Measurements from ENCODE around the gene HIRA.

Gene HIRA

GRCh38 chr22:19303785-19304184 is 127.7 kb downstream of the HIRA start:
- Histone ChIP-seq H3K36me3 (replicated peaks; ENCODE audit: low read depth, low read length) (no peaks in the 10 kb centered on the region), H3K79me2 (ENCODE audit: low read length) (no peaks in the 10 kb centered on the region)

DNA sequence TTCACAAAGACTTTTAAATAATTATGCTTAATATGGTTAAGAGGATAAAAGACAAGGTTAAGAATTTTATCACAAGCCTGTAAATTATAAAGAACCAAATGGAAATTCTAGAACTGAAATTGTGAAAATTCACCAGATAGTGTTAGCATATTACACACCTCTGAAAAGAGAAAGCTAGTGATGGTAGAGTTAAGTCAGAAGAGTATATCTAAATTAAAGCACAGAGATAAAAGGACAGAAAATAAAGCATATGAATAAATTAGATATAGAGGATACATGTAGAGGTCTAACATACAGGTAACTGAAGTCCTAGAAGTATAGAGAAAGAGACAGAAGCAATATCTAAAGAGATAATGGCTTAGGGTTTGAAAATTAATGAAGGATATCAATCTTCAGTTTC is 135.8 kb downstream of the HIRA start:
- Histone ChIP-seq H3K9me3 (ENCODE audit: insufficient read depth, low read length) (no peaks in the 10 kb centered on the region), H2AFZ (ENCODE audit: low read depth, low read length) (no peak overlapping the region), H3K36me3 (replicated peaks; ENCODE audit: low read depth, low read length) (no peaks in the 10 kb centered on the region), H3K4me3 (ENCODE audit: low read length) (no peak overlapping the region), H3K4me1 (ENCODE audit: low read length) (peaks cover 10% of the 10 kb centered on the region), H3K27me3 (ENCODE audit: low read depth, low read length) (peaks cover 4% of the 10 kb centered on the region), H3K79me2 (ENCODE audit: low read length) (no peaks in the 10 kb centered on the region), H4K20me1 (ENCODE audit: insufficient read depth, low read length) (no peaks in the 10 kb centered on the region), H3K4me2 (ENCODE audit: low read length) (no peak overlapping the region), H3K27ac (ENCODE audit: low read length) (no peak overlapping the region), H3K9ac (ENCODE audit: low read length) (no peak overlapping the region)
- TF ChIP-seq EZH2phosphoT487 (IDR thresholded peaks at IDR 0.05; ENCODE audit: low read depth) (no peak), CTCF (IDR thresholded peaks at IDR 0.05; ENCODE audit: low read depth, low read length) (no peak)

More at GRCh38 chr22:19303785-19304184, 127.7 kb downstream of the HIRA start:
- no peak overlapping the region for H3K27ac ChIP-seq (ENCODE audit: low read length)
- H3K4me3 ChIP-seq (ENCODE audit: low read length): no peak overlapping the region
- no peaks in the 10 kb centered on the region for H3K9me3 ChIP-seq (ENCODE audit: insufficient read depth, low read length)
- no peak overlapping the region for H2AFZ ChIP-seq (ENCODE audit: low read depth, low read length)
- no peaks in the 10 kb centered on the region for H3K4me1 ChIP-seq (ENCODE audit: low read length)
- no peaks in the 10 kb centered on the region for H3K27me3 ChIP-seq (ENCODE audit: low read depth, low read length)
- no peaks in the 10 kb centered on the region for H4K20me1 ChIP-seq (ENCODE audit: insufficient read depth, low read length)
- H3K4me2 ChIP-seq (ENCODE audit: low read length): no peak overlapping the region
- TF ChIP-seq CTCF (IDR thresholded peaks at IDR 0.05; ENCODE audit: low read depth, low read length) (no peak), EZH2phosphoT487 (IDR thresholded peaks at IDR 0.05; ENCODE audit: low read depth) (no peak)
- H3K9ac ChIP-seq (ENCODE audit: low read length): no peak overlapping the region

- peaks cover 14% of the 10 kb centered on the region for H3K4me1 ChIP-seq (ENCODE audit: low read length)
- peak overlapping the region; percentile 94 for H3K4me2 ChIP-seq (ENCODE audit: low read length)
- no peaks in the 10 kb centered on the region for H4K20me1 ChIP-seq (ENCODE audit: insufficient read depth, low read length)
- H3K9ac ChIP-seq (ENCODE audit: low read length): peak overlapping the region; percentile 92
- no peaks in the 10 kb centered on the region for H3K36me3 ChIP-seq (replicated peaks; ENCODE audit: low read depth, low read length)
- H3K9me3 ChIP-seq (ENCODE audit: insufficient read depth, low read length): no peaks in the 10 kb centered on the region
- TF ChIP-seq EZH2phosphoT487 (IDR thresholded peaks at IDR 0.05; ENCODE audit: low read depth) (no peak), CTCF (IDR thresholded peaks at IDR 0.05; ENCODE audit: low read depth, low read length) (no peak)
- H2AFZ ChIP-seq (ENCODE audit: low read depth, low read length): peak overlapping the region; percentile 99
- peak overlapping the region; percentile 39 for H3K27ac ChIP-seq (ENCODE audit: low read length)
- H3K4me3 ChIP-seq (ENCODE audit: low read length): peak overlapping the region; percentile 99
- H3K27me3 ChIP-seq (ENCODE audit: low read depth, low read length): peaks cover 25% of the 10 kb centered on the region
- no peaks in the 10 kb centered on the region for H3K79me2 ChIP-seq (ENCODE audit: low read length)
Observed at GRCh38 chr22:19292458-19293230, 138.9 kb downstream of the HIRA start.

DNA sequence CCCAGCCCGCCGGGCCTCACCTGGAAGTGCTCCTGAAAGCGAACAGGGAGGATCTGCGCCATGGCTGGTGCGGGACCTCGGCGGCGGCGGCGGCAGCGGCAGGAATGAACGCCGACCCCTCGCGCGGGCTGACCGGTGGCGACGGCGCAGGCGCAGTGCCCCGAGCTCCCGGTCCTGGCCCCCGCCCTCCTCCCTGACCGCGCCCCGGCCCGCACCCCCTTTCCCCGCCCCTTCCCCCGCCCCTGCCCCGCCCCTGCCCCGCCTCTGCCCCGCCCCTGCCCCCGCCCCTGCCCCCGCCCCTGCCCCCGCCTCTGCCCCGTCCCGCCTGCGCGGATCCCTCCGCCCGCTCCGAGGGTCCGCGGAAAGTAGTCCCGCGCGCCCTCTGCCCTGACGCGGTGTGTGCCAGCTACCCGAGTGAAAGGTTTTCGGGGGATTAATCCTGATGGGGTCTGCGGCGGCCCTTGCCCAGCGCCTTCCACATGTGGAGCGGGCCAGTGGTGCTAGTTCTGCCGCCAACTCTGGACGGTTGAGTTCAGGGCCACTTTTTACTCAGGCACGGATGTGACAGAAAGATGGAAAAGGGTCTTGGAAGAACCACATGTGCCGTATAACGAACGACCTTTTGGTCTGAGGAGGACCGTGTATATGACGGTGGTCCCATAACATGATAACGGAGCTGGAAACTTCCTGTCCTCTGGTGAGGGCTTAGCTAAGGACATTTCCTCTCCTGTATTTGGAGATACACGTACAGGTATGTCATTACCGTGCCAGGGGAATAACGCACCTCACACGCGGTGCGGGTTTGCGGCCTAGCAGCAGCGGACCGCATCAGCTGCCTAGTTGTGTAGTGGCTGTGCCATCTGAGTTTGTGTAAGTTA is 139.7 kb downstream of the HIRA start, which contains the start of gene CLTCL1:
Gene CLTCL1, minus strand, starts transcription at position 140 of the 878 bp plus-strand sequence. Its CDS starts 78 bp downstream, at position 62.
- Histone ChIP-seq H3K4me3 (ENCODE audit: low read length) (peak within 1 kb of the TSS; percentile 99), H3K27ac (ENCODE audit: low read length) (peak within 1 kb of the TSS; percentile 39), H3K4me1 (ENCODE audit: low read length) (peaks cover 14% of the 10 kb centered on the region), H3K27me3 (ENCODE audit: low read depth, low read length) (peaks cover 32% of the 10 kb centered on the region), H3K79me2 (ENCODE audit: low read length) (no peaks in the 10 kb centered on the region), H3K36me3 (replicated peaks; ENCODE audit: low read depth, low read length) (no peaks in the 10 kb centered on the region), H3K9me3 (ENCODE audit: insufficient read depth, low read length) (no peaks in the 10 kb centered on the region), H3K4me2 (ENCODE audit: low read length) (peak within 1 kb of the TSS; percentile 94), H2AFZ (ENCODE audit: low read depth, low read length) (peak within 1 kb of the TSS; percentile 99), H4K20me1 (ENCODE audit: insufficient read depth, low read length) (no peaks in the 10 kb centered on the region), H3K9ac (ENCODE audit: low read length) (peak within 1 kb of the TSS; percentile 92)
- TF ChIP-seq EZH2phosphoT487 (IDR thresholded peaks at IDR 0.05; ENCODE audit: low read depth) (no peak), CTCF (IDR thresholded peaks at IDR 0.05; ENCODE audit: low read depth, low read length) (no peak)
